Measurements from ENCODE around the gene ASCC1.
A peak's percentile ranks its signal among the peaks of the same experiment; 100 is the strongest.

Gene ASCC1

DNA sequence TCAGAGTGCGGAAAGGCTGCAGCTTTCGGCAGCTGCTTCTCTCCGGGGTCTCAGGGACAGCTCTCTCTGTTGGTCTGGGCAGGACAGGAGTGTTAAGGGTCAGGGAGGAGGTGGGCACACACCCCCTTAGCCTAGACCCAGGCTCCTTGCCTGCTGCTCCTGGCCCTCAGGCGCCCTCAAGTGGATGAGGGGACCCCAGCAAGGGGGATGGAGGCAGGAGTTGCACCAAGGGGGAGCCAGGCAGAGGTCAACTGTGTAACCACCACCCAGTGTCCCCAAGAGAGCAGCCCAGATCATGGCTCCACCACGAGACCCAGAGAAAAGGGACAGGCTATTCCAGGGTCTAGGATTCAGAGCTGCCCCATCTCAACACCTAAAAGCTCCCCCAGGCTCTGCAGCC lies 154.6 kb downstream of the ASCC1 start:
- no peak for DNase-seq

DNA sequence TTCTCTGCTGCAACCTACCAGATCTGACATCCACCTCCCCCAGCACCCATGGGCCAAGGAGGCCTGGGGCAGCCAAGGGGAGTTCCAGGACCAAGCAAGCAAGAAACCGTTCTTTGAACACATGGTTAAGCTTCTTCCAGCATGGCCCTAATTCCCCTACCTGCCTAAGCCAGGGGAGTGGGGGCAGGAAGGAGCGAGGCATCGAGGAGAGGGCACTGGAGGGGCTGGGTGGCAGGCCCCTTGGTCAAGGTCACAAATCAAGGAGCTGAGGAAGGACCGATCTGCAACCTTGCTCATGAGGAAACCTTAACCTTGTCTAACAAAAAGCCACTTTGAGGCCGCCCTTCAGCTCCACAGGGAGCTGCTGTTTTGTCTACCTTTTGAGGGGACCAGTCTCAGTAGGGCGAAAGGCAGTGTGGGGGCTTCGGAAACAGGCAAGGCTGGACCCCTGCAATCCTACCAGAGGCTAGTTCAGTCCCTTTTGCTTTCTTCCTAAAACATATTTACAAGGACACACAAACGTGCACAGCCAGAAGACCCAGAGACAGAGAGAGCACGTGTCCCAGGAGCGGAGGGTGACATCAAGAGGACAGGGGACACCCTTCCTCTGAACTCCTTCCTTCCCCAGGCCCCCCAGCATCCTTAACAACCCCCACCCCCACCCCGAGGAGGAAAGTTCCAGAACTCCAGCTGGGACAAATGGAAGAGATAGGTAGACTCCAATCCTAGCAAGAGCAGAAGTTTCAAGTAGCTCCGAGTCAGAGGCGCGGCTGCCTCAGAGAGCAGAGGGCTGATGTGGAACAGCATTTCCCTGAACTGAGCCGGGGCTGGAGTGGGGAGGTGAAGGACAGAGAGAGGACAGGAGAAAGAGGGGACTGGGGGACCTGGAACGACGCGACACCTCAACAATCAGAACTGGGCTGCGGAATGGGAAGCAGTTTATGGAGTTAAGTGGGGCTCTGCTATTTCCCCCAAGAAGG lies 155.9 kb downstream of the ASCC1 start:
- no peak for DNase-seq

DNA sequence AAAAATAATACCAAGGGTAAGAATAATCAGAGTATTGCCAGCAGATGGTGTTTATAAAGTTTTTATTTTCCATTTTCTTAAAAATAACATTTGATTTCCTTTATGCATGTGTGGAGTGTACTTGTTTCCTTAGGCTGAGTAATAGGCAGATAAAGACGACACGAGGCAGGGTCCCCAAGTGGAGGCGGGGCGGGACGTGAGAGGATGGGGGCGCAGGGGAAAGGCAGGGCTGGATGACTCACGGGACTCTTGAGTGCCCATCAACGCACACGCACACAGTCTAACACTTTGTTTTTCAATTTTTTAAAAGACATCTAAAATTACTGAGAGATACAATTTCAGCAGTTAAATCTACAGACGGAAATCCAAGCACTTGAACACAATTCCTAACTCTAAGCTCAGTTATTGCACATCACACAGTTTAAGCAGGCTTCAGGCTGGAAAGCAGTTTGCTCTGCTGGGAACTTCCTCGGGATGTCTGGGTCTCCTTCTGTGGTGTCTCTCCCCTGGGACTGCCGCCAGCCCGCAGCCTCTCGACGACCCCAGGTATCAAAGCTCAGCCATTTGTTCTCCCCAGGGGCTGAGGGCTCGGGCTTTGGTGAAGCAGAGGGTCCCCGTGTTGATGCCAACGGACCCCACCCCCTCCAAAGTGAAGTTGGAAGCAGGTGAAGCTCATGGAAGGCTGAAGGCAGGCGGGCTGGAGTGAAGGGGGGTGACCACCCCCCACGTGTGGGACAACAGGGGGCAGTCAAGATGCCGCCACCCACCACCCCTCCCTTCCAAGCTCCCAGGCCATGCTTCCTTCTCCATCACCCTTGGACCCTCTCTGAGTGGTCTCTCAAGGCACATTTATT lies 156.9 kb downstream of the ASCC1 start:
- DNase-seq: no peak

DNA sequence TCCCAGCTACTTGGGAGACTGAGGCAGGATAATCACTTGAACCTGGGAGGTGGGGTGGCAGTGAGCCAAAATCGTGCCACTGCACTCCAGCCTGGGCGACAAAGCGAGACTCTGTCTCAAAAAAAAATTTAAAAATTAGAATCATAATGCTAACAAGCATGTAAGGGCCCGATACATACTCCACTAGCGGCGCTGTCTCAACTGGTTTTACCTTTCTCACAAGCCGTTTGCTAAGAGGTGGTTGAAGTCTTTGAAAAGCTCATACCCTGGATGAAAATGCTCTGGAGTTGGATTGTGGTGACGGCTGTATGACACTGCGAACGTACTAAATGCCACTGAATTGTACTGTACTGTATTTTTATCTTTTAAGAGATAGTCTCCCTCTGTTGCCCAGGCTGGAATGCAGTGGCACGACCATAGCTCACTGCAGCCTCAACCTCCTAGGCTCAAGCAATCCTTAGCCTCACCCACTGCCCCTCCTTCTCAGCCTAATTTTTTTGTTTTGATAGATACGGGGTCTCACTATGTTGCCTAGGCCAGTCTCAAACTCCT lies 157.7 kb downstream of the ASCC1 start:
- DNase-seq: no peak

DNA sequence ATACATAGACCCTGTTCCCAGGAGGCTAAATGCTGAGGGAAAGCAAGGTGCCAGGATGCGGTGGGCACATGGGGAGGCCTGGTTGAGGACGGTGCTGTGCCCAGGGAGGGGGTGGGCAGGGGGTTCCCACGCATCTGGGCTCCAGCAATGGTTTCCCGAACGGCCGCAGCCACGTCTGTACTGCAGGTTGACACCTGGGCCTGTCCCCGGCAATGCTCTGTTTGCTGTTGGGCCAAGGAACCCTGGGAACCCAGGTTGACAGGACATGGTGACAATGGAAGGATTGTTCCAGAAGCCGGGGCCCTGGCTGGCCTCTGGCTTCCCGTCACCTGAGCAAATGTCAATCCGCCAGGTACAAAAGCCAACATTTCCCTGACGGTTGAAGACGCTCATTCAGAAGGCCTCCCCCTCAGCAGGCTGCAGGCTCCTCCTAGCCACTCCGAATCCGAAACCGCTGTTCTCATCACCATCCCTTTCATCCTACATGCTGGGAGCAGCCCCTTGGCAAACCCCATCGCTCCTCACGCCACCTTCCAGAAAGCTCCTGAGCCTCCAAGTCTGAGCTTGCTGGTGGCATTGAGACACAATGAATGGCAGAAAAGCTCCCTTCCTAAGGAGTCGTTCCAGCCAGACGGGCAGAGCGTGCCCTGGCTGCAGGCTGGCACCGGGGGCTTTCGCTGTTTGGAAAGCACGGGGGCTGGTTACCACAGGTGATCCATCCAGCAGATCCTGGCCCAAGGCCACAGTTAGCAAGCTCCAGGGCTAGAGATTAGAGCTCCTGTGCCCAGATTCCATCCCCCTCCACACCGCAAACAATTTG lies 158.9 kb downstream of the ASCC1 start:
- no peak for DNase-seq

DNA sequence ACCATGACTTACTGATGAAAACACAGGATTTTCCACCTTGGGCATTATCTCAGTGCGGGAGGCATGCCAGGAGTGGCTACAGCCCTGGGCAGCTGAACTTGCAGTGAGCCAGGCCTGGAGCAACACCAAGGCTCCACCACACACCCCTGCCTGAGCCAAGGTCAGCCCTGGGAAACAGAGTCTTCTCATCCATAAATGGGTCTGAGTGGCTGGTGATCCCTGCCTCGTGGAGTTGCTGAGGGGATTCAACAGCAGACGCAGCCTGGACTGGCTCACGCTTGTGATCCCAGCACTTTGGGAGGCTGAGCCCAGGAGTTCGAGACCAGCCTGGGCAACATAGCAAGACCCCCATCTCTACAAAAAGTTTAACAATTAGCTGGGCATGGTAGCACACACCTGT lies 160.0 kb downstream of the ASCC1 start:
- DNase-seq: no peak

DNA sequence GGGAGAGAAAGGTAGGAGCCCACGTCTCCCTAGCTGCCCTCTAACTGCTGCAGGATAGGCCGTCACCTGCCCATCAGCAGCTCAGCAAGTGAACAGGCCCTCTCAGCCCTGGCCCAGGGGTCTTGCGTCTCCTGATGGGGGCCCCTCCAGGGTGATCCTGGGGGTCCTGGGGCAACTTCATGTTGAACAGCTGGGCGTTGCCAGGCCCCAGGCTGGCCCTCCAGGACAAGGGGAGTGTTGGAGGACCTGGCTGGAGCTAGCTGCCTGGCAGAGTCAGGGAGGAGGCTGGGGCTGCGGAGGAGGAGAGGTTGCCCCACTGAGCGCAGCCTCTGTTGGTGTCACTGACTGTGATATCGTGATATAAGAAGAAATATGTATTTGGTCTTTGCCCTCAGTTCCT lies 162.4 kb downstream of the ASCC1 start:
- DNase-seq: no peak

DNA sequence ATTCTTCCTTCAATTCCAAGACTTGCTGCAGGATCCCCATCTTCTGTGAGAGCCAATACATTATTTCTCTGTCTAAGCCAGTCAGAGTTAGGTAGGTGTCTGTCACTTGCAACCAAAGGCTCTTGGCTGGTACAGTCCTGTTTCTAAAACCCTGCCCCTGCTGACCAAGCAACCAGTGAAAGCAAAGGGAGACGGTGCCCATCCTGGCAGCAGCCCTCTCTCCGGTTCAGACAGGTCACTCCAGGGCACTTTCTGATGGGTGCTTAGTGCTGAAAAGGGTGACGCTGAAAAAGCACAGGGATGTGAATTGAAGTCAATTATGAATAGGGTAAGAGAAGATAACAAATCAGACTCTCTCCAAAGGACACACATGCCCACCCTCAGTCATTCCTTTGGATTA lies 165.2 kb downstream of the ASCC1 start:
- DNase-seq: no peak

DNA sequence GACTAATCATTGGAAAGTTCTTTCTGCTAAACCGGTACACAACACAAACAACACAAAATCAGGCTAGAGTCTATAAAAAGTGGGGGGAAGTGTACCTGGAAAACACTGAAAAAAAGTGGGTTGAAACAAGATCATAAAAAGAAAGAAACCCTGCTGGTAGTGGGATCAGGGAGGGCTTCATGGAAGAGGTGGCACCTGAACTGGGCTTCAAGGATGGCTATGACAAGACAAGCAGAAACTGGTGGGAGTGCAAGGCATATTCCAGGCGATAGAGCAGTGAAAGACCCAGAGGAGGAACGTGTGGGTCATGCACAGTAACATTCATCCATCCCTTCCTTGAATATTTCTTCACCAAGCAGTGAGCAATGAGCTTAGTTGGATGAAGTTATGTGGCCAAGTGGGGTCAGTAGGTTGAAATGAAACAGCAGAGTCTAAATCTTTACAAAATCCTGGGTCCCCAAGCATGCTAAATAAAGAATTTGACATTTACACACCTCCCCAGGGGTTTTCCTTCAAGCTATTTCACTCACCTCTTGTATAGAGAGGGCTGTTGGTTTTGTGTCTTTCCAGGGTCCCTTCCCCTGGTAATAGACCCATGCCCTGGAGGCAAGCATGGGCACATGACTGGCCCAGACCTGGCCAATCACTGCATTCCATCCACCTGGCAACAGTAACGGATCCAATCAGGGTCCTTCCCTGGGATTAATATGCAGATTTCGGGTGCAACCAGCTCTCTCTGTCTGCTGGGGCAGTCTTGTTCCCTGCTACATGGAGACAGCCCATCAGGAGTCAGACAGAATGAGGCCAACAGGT lies 165.9 kb downstream of the ASCC1 start:
- DNase-seq: no peak

DNA sequence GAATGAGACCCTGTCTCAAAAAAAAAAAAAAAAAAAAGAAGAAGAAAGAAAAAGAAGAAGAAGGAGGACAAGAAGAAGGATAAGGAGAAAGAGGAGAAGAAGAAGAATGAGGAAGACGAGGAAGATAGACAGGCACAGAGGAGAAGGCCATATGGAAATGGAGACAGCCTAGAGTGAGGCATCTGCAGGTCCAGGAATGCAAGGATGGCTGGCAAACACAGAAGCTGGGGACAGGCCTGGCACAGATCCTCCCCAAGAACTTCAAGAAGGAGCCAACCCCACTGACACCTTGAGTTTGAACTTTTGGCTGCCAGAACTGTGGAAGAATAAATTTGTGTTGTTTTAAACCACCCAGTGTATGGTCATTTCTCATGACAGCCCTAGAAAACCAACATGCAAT lies 166.6 kb downstream of the ASCC1 start:
- DNase-seq: no peak

DNA sequence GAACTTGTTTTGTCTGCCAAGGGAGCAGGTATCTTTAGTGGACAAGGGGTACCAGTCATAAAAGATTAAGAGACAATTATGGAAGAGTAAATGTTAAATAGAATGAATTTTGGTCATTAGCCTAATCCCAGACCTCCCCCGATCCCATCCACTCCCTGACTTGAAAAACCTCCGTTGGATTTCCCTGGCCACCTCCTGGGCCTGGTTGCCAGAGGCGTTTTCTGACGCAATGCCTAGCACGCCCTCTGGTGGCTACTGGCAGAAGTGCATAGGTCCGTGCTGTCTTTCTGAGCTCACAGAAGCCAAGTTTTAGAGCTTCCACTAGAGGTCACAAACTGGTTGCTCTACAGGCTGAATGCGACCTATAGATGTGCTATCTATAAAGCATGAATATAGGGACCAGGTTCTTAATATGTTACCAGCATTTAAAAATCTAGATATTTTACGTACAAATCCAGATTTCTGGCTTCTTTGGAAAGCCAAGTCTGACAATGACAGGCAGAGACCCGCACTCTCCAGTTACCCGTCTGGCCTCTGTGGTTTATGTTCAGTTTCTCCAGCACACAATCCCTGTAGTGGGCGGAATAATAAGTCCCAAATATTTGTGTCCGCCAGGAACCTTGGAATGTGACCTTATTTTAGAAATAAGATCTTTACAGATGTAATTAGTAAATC lies 167.5 kb downstream of the ASCC1 start:
- DNase-seq: peak; percentile 51
